GM19372 (cell line): ENCODE results near the gene AKIP1.
A peak's percentile ranks its signal among the peaks of the same experiment; 100 is the strongest.

ENCODE experiments used
- ATAC-seq: cut with Tn5 transposase; IDR thresholded peaks from one replicate; pipeline ENCODE4 v1.9.1; 2021; ENCODE audit warnings: mild to moderate bottlenecking, low read depth, moderate library complexity; ENCODE audit not compliant: unreplicated experiment

AKIP1 gene

GRCh38 chr11:8956860-8957259 lies 45.9 kb downstream of the AKIP1 start:
- ATAC-seq, result no peak

DNA sequence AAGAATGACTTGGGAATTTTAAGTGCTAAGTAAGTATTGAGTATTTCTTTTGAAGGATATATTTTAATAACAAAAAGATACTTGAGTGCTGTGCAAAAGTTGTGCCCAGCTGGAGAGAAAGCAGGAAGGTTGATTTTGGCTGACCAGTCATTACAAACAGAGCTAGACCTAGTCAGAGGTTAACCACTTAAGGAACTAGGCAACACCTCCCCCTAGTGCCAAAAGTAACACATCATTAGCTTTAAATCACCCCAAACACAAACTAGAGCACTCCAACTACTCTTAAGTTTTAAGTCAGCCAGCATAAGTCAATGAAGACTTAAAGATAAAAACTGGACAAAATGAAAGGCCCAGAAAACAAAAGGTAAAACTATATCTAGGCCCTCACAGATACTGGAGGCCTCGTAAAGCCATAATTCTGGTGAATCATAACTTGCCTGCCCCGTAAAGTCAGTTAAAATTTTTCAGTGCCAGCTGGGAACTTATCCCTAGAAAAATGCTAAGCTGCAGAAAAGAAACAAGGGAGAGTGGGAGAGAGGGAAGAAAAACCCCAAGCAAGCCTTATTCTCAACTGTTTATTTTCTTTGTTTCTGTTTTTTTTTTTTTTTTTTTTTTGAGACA lies 48.7 kb downstream of the AKIP1 start:
- ATAC-seq, result peak; percentile 38

DNA sequence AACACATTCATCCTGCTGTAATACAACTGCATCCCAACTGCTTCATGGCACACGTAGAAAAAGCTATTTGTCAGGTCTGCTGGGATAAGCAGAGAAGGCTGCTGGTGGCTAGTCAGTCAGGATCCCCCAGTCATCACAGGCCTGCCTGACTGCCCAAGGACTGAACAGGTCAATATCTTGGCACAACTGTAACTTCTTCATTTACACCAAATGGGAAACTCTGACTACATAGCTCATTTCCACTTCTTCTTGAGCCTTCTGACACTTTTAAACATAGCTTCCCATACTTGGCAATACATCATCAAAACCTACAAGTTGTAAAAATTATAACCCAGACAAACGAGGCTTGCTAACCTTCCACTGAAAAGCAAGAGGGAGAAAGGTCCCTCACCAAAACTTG lies 50.4 kb downstream of the AKIP1 start:
- ATAC-seq, result no peak

DNA sequence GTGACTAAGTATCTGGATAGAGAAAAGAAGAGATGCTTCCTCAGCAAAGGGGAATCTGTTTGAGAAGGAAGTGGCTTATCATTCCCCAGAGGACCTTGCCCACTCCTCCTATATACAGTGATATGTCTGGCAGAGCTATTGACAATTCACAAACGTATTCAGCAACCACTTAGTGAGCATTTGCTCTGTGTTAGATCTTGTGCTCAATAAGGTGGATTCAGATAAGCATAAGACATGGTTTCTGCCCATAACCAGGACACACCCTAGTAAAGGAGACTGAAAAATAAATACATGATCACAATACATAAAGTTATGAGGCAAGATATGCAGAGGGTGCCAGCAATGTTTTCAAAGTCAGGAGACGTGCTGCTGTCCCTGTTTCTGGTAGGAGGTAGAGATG lies 51.9 kb downstream of the AKIP1 start:
- ATAC-seq, result no peak

DNA sequence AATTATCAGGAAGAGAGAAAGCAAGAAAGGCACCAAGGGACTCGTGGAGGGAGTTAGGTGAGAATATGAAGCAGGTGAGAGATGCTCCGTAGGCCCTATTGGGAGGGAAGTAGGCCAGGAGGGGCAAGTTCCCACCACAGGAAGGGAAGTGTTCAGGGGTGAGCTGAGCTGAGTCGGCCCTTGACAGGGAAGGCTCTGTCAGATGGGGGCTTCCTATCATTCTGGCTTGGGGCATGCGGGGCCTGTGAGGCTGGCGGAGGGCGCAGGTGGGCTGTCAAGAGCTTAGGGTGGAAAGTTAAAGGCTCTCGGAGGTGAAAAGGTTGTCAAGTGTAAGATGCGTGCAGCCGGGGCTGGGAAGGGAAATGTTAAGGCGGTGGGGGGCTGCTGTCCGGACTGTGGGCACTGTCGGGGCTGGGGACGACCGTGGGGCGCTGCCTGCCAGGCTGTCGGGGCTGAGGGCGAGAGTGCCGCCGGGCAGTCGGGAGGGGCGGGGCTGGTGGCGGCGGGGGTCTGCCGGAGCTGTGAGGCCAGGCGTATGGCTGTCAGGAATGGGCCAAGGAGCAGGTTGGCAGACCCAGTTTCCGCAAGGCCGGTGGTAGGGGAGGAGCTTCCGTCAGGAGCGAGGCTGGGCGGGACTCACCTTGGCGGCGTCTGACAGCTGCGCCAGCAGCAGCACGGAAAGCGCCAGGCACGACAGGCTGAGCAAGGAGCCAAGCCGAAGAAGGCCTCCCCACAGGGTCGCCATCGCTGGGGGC lies 52.8 kb downstream of the AKIP1 start:
- ATAC-seq, result peak; percentile 55

DNA sequence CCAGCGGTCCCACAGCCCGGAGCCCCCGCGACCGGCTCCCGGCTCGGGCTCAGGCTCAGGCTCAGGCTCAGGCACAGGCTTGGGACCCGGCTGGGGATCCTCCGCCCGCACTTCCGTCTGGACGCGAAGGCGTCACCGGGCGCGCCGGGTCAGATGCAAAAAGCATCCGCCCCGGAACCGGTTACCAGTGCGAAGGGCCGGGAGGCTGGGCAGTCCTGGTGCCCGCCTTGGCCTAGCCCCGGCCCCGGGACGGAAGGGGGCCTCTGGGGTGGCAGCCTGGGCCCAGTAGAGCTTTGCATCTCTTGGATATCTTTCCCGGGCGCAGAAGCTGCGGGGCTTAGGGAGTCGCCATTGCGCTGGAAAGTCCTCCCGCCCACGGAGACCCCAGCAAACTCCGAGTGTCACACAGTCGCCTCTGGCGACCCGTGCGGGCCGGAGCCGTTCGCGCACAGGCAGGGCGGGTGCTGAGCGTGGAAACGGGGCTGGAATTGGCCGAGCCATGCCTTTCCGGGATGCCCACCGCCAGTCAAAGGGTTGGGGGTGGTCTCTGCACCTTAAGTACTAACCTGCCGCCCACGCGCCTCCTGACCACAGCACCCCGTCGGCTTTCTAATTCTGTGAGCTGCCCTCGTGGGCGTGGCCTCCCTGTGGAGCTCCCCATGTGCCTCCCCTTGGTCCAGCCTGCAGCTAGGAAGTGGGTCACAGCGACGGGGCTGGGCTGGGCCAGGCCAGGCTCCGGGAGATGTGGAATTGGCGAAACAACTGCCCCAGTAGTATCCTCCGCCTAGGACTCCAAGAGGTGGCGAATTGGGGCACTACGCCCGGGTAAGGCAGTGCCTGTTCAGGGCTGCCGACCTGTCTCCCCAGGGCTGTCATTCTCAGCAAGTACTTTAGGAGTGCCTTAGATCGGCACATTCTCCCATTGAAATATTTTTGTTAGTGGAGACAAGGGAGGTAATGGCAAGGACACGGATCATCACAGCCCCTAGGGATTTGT lies 53.6 kb downstream of the AKIP1 start, which contains the start of gene TMEM9B:
Gene TMEM9B, minus strand, starts transcription at position 119 of the 997 bp plus-strand sequence. CDS start 129 bp downstream, outside the sequence.
- ATAC-seq, result peak; percentile 71

DNA sequence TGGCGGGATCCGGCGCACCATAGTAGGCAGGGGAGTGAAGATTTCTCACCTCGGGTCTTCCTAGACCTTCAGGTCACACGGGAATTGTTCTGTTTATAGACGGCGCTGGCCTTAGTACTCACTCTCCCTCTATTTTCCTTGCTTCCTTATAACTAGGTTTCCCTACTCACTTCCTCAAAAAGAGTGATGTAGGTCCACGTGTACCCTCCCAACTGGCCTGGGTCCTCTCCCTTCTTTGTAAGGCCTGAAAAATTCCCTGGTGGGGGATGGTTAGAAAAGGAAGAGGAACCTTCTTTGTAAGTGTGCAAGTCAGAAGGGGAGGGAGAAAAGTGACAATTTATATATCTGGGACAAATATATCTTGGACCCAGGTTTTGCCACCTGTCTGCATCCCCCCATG lies 56.2 kb downstream of the AKIP1 start:
- ATAC-seq, result no peak
